HepG2 (cell line): ENCODE measurements around the gene GIPC1. TPM values are rescaled to one million over a fixed set of nuclear protein-coding genes. Genes with fewer than 3 reads are reported as not detected.

ENCODE experiments used
- ATRX ChIP-seq: sonication (generic); formaldehyde crosslinking; IDR thresholded peaks from 2 replicates; pipeline ENCODE4 v1.4.0; 2020; ENCODE audit warnings: missing genetic modification reagents, borderline replicate concordance
- FOXA3 ChIP-seq: IDR thresholded peaks from 2 replicates; pipeline ENCODE4 v1.6.1; 2016; ENCODE audit warnings: missing genetic modification reagents, missing compliant biosample characterization
- HMG20A ChIP-seq: IDR thresholded peaks from 2 replicates; pipeline ENCODE4 v1.6.1; 2016; ENCODE audit warnings: borderline replicate concordance
- JARID2 ChIP-seq: sonication (generic); formaldehyde crosslinking; IDR thresholded peaks from 2 replicates; pipeline ENCODE4 v1.8.1; 2023; ENCODE audit warnings: missing genetic modification reagents, inconsistent platforms; ENCODE audit not compliant: insufficient replicate concordance
- JUNB ChIP-seq: sonication (generic); formaldehyde crosslinking; IDR thresholded peaks from 2 replicates; pipeline ENCODE4 v1.8.0; 2022; ENCODE audit warnings: missing genetic modification reagents, mild to moderate bottlenecking, borderline replicate concordance
- KLF11 ChIP-seq: IDR thresholded peaks from 2 replicates; pipeline ENCODE4 v1.6.1; 2016; ENCODE audit warnings: missing compliant biosample characterization
- MEF2D ChIP-seq: sonication (generic); formaldehyde crosslinking; IDR thresholded peaks from 2 replicates; pipeline ENCODE4 v1.5.1; 2020; ENCODE audit warnings: mild to moderate bottlenecking, missing genetic modification reagents
- NFE2 ChIP-seq: sonication (generic); formaldehyde crosslinking; IDR thresholded peaks from 2 replicates; pipeline ENCODE4 v1.4.0; 2020; ENCODE audit warnings: missing genetic modification reagents
- PHB2 ChIP-seq: fragments of 450-650 bp; IDR thresholded peaks from 2 replicates; pipeline ENCODE4 v1.6.1; 2018; ENCODE audit not compliant: partially characterized antibody
- RXRA ChIP-seq: sonication (generic); formaldehyde crosslinking; IDR thresholded peaks from 2 replicates; pipeline ENCODE4 v1.5.1; 2020; ENCODE audit warnings: missing genetic modification reagents
- SOX13 ChIP-seq, 3 experiments: fragments of 450-650 bp in 1 of 3; sonication (generic) in 1 of 3; formaldehyde crosslinking in 1 of 3; IDR thresholded peaks in 2 of 3; conservative IDR thresholded peaks in 1 of 3; 2 replicates each; pipeline versions ENCODE4 v1.5.0 to v1.6.1; 2016 to 2020; ENCODE audit warnings: antibody characterized with exemption in 1 of 3, mild to moderate bottlenecking in 1 of 3, missing compliant biosample characterization in 1 of 3, missing genetic modification reagents in 1 of 3, moderate library complexity in 1 of 3
- ZBTB49 ChIP-seq: sonication (generic); formaldehyde crosslinking; IDR thresholded peaks from 2 replicates; pipeline ENCODE4 v1.4.0; 2020; ENCODE audit warnings: missing genetic modification reagents, borderline replicate concordance
- ZMYM4 ChIP-seq: sonication (generic); formaldehyde crosslinking; IDR thresholded peaks from 2 replicates; pipeline ENCODE4 v1.8.1; 2023; ENCODE audit warnings: mild to moderate bottlenecking, missing genetic modification reagents
- ZNF234 ChIP-seq: sonication (generic); formaldehyde crosslinking; conservative IDR thresholded peaks from 2 replicates; pipeline ENCODE4 v1.5.1; 2020; ENCODE audit warnings: mild to moderate bottlenecking, missing genetic modification reagents
- ZNF34 ChIP-seq: sonication (generic); formaldehyde crosslinking; IDR thresholded peaks from 2 replicates; pipeline ENCODE4 v1.4.0; 2020; ENCODE audit warnings: mild to moderate bottlenecking, missing genetic modification reagents, borderline replicate concordance
- ZNF556 ChIP-seq: sonication (generic); formaldehyde crosslinking; IDR thresholded peaks from 2 replicates; pipeline ENCODE4 v1.4.0; 2020; ENCODE audit warnings: mild to moderate bottlenecking, missing genetic modification reagents, borderline replicate concordance
- ZNF713 ChIP-seq: sonication (generic); formaldehyde crosslinking; IDR thresholded peaks from 2 replicates; pipeline ENCODE4 v1.4.0; 2020; ENCODE audit warnings: mild to moderate bottlenecking, missing genetic modification reagents
- ZNF737 ChIP-seq: sonication (generic); formaldehyde crosslinking; IDR thresholded peaks from 2 replicates; pipeline ENCODE4 v1.5.0; 2020; ENCODE audit warnings: missing genetic modification reagents, mild to moderate bottlenecking, borderline replicate concordance
- ZSCAN21 ChIP-seq: sonication (generic); formaldehyde crosslinking; IDR thresholded peaks from 2 replicates; pipeline ENCODE4 v1.8.0; 2022; ENCODE audit warnings: mild to moderate bottlenecking, missing genetic modification reagents, moderate library complexity, borderline replicate concordance
- polyA plus RNA-seq, 8 experiments: library from polyadenylated mRNA; depleted of rRNA in 3 of 8; stranded (reverse) in 7 of 8; unstranded in 1 of 8; fragments of >200 nt; fragmentation: Illumina TruSeq in 4 of 8; extraction: Trizol in 4 of 8; gene quantifications; 2 replicates each; pipeline versions ENCODE4 v1.2.1 to v1.2.3, GENCODE V29; 2011 to 2016; ENCODE audit warnings: low read depth in 4 of 8, missing spikeins in 1 of 8, mixed read lengths in 1 of 8; ENCODE audit not compliant: insufficient read depth in 1 of 8
- total RNA-seq, 5 experiments: library from RNA; depleted of rRNA; stranded (reverse); fragments of >200 nt; fragmentation: Illumina TruSeq; extraction: Trizol; gene quantifications; 2 replicates each; pipeline ENCODE4 v1.2.3, GENCODE V29; 2016; ENCODE audit warnings: low read depth in 1 of 5
- TF ChIP-seq, protein P1 (sequence below): sonication (generic); formaldehyde crosslinking; IDR thresholded peaks from 2 replicates; pipeline ENCODE4 v1.8.1; 2023; ENCODE audit warnings: mild to moderate bottlenecking, missing genetic modification reagents
- TF ChIP-seq, protein P2 (sequence below): sonication (generic); formaldehyde crosslinking; IDR thresholded peaks from 2 replicates; pipeline ENCODE4 v1.5.1; 2020; ENCODE audit warnings: missing genetic modification reagents, mild to moderate bottlenecking, borderline replicate concordance
- TF ChIP-seq, protein P3 (sequence below): sonication (generic); formaldehyde crosslinking; IDR thresholded peaks from 2 replicates; pipeline ENCODE4 v1.4.0; 2020; ENCODE audit warnings: missing genetic modification reagents, mild to moderate bottlenecking, borderline replicate concordance

GIPC1 gene
- total and polyA plus RNA-seq, 2 of the 13 experiments (the other 11 are each of a cell fraction or from before 2014, with no cell fraction given) = 27.1 to 48.1 TPM

DNA sequence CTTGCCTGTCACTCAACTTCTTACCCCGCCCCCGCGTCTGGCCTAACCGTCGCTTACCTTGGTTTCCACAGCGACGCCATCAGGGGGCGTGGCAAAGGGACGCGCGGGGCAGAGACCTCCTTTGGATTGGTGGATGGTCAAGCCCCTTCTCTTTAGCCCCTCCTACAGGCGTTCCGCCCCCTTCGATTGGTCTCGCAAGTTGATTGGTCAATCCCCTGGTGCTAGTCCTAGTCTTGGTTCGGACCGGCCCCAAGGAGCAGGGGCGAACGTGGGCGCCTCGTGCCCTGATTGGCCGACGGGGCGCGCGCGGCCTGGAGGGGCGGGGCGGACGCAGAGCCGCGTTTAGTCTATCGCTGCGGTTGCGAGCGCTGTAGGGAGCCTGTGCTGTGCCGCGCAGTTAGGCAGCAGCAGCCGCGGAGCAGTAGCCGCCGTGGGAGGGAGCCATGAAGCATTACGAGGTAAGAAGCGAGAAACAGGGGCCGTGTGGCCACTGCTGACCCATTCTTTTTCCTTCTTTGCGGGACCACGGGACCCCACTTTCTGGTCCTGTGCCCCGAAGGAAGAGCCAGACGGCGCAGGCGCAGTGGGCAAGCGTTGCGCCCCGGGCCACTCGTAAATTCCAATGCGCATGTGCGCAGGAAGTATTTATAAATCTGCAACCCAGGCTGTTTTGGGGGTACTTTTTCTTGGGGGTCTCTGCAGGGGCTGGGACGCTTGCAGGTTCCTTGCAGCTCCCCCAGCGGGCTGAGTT, 33.5 kb upstream of the GIPC1 start, which contains the start of gene TECR (continued):
- TF ChIP-seq ZNF713 (CRISPR knock-in tag) (no peak), ZNF556 (CRISPR knock-in tag) (no peak; the same call in 1 of the 2 replicates), JUNB (no peak), JARID2 (CRISPR knock-in tag) (no peak), MEF2D (CRISPR knock-in tag) (peak; percentile 69; the same call in 1 of the 2 replicates), KLF11 (CRISPR knock-in tag) (no peak), ZSCAN21 (CRISPR knock-in tag) (peak; percentile 42; the same call in 1 of the 2 replicates), HMG20A (CRISPR knock-in tag) (no peak), FOXA3 (CRISPR knock-in tag) (0 out of 2 replicates have a peak, but pooled peaks have one; percentile 30), ATRX (no peak), NFE2 (CRISPR knock-in tag) (no peak), ZNF234 (CRISPR knock-in tag) (no peak), PHB2 (no peak), ZBTB49 (CRISPR knock-in tag) (no peak), ZNF34 (CRISPR knock-in tag) (no peak), ZNF737 (CRISPR knock-in tag) (no peak), RXRA (peak; percentile 72; the same call in 1 of the 2 replicates), SOX13 (IDR thresholded peaks at IDR 0.05) (no peak), SOX13 (CRISPR knock-in tag; conservative IDR thresholded peaks at IDR 0.05 in 1 of 2, IDR thresholded peaks at IDR 0.05 in 1 of 2) (no peak), ZMYM4 (peak; percentile 92; the same call in 1 of the 2 replicates)
- TF ChIP-seq, protein P1, sequence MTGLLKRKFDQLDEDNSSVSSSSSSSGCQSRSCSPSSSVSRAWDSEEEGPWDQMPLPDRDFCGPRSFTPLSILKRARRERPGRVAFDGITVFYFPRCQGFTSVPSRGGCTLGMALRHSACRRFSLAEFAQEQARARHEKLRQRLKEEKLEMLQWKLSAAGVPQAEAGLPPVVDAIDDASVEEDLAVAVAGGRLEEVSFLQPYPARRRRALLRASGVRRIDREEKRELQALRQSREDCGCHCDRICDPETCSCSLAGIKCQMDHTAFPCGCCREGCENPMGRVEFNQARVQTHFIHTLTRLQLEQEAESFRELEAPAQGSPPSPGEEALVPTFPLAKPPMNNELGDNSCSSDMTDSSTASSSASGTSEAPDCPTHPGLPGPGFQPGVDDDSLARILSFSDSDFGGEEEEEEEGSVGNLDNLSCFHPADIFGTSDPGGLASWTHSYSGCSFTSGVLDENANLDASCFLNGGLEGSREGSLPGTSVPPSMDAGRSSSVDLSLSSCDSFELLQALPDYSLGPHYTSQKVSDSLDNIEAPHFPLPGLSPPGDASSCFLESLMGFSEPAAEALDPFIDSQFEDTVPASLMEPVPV (CRISPR knock-in tag) = peak; percentile 76; the same call in 1 of the 2 replicates
- TF ChIP-seq, protein P2, sequence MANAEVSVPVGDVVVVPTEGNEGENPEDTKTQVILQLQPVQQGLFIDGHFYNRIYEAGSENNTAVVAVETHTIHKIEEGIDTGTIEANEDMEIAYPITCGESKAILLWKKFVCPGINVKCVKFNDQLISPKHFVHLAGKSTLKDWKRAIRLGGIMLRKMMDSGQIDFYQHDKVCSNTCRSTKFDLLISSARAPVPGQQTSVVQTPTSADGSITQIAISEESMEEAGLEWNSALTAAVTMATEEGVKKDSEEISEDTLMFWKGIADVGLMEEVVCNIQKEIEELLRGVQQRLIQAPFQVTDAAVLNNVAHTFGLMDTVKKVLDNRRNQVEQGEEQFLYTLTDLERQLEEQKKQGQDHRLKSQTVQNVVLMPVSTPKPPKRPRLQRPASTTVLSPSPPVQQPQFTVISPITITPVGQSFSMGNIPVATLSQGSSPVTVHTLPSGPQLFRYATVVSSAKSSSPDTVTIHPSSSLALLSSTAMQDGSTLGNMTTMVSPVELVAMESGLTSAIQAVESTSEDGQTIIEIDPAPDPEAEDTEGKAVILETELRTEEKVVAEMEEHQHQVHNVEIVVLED (CRISPR knock-in tag) = peak; percentile 88
- TF ChIP-seq, protein P3, sequence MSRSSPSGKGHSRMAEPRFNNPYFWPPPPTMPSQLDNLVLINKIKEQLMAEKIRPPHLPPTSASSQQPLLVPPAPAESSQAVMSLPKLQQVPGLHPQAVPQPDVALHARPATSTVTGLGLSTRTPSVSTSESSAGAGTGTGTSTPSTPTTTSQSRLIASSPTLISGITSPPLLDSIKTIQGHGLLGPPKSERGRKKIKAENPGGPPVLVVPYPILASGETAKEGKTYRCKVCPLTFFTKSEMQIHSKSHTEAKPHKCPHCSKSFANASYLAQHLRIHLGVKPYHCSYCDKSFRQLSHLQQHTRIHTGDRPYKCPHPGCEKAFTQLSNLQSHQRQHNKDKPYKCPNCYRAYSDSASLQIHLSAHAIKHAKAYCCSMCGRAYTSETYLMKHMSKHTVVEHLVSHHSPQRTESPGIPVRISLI (CRISPR knock-in tag) = peak; percentile 10; the same call in 1 of the 2 replicates
